Transverse colon (tissue), 4 donors: ENCODE measurements around the gene PDE6H. TPM values are rescaled to one million over a fixed set of nuclear protein-coding genes. Genes with fewer than 3 reads are reported as not detected.

Experiments
- DNase-seq: peaks from one replicate; pipeline ENCODE4 v3.0.0-alpha.2; 2019
- H3K27ac ChIP-seq, 4 donors: fragments of 200-600 bp; sonication (generic); 2 replicates each; pipeline ENCODE4 v1.5.1; 2016 to 2018; ENCODE audit warnings: inconsistent platforms in 4 of 4
- H3K27me3 ChIP-seq: fragments of 200-600 bp; sonication (generic); 2 replicates; pipeline ENCODE4 v1.5.1; 2017; ENCODE audit warnings: inconsistent platforms
- H3K36me3 ChIP-seq, 4 donors: fragments of 200-600 bp; sonication (generic); 2 replicates each; pipeline ENCODE4 v1.5.1; 2017 to 2019; ENCODE audit warnings: inconsistent platforms in 4 of 4
- H3K4me1 ChIP-seq, 4 donors: fragments of 200-600 bp; sonication (generic); 2 replicates each; pipeline ENCODE4 v1.5.1; 2017 to 2020; ENCODE audit warnings: inconsistent platforms in 4 of 4
- H3K4me3 ChIP-seq, 4 donors: fragments of 200-600 bp; sonication (generic); 1 replicate in 1 of 4; 2 replicates in 3 of 4; pipeline versions ENCODE4 v1.5.1 to v1.6.1; 2017 to 2019; ENCODE audit warnings: inconsistent platforms in 4 of 4
- H3K9me3 ChIP-seq, 2 donors: fragments of 200-600 bp; sonication (generic); 2 replicates each; pipeline ENCODE4 v1.5.1; 2017 to 2019; ENCODE audit warnings: inconsistent platforms in 2 of 2
- EP300 ChIP-seq: sonication (generic); formaldehyde crosslinking; IDR thresholded peaks from one replicate; pipeline ENCODE4 v1.6.1; 2017; ENCODE audit warnings: antibody characterized with exemption, low read depth
- POLR2A ChIP-seq: fragments of 450-650 bp; IDR thresholded peaks from one replicate; pipeline ENCODE4 v1.6.1; 2016; ENCODE audit warnings: antibody characterized with exemption, mild to moderate bottlenecking, moderate library complexity
- POLR2AphosphoS5 ChIP-seq, 3 donors: sonication (generic); formaldehyde crosslinking; IDR thresholded peaks; one replicate each; pipeline ENCODE4 v1.6.1; 2016; ENCODE audit warnings: antibody characterized with exemption in 3 of 3
- WGBS, 2 donors: methylation state at CpG; one replicate each; pipeline ENCODE4 v1.1.5; 2018; ENCODE audit warnings: low coverage in 1 of 2; 5-methylcytosine and 5-hydroxymethylcytosine counted together
- in situ Hi-C, 4 donors: fragments of 200-750 bp; cut with MboI; loops; one replicate each; pipeline versions ENCODE4 v1.15.0 to v1.15.1; 2017; ENCODE audit warnings: low sequenced_read_pairs in 3 of 4, low pct_ligation_motif_present in 1 of 4, low pct_unique_long_range_greater_than_20kb in 1 of 4
- intact Hi-C: fragments of 100-400 bp; cut with DNase I; formaldehyde crosslinking; loops from one replicate; pipeline ENCODE4 v1.15.1; 2023; ENCODE audit warnings: low total_unique reads
- total RNA-seq, 4 donors: library from RNA; depleted of rRNA; stranded (reverse); fragments of >200 nt; gene quantifications; one replicate each; pipeline ENCODE4 v1.1.0, GENCODE V29; 2016
- TF ChIP-seq, protein P1 (sequence below), 5 experiments: fragments of 200-600 bp in 3 of 5; fragments of 450-650 bp in 2 of 5; sonication (generic) in 3 of 5; IDR thresholded peaks; 1 replicate in 2 of 5; 2 replicates in 3 of 5; pipeline ENCODE4 v1.5.1; 2016 to 2017; ENCODE audit warnings: antibody characterized with exemption in 5 of 5, inconsistent platforms in 3 of 5, mild to moderate bottlenecking in 2 of 5, moderate library complexity in 1 of 5

Gene PDE6H
- total RNA-seq, 4 donors from 2014 or later: not detected

DNA sequence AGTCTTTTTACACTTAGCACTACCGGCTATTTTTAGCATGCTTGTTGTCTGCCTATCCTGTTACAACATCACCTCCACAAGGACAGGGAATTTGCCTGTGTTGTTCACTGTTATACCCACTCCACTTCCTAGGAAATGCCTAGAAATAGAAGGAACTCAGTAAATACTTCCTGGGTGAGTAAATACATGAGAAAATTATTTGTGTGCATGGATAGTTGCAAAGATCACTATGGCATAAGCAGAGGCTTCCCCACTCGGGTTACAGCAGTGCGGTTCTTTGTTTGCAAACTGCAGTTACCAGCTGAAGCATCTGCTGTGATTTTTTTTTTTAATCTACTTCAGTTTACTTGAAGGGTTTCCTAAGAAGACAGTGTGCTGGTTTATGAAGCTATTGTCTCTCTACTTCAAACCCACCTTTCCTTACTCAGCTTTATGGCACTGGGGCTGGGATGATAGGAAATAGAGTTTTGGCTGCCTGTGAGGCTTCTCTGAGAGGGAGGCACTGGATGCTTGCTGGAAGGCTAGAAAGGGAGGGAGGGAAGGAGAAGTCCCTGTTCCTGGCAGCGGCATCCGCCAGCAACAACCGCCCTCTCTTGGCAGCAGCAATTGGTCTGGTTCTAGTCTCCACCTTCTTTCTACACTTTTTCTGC lies 29.0 kb downstream of the PDE6H start:
- intact Hi-C loops: loop anchor here (5.0 kb wide), 1 partner anchor 220 kb away; the partner anchor contains the start of gene RERG
- DNase-seq: peak; percentile 24
- 32 to 39% methylated on average over 3 to 6 of the region's 6 CpGs for WGBS, 2 donors
- in situ Hi-C loops: loop anchor here in 2 of 4 donors (10.0 to 25.0 kb wide), 3 partner anchors 223 to 510 kb away; partner anchors contain the start of gene RERG (in 1 of the 2)
- no peaks in the 10 kb centered on the region for H3K36me3 ChIP-seq
- H3K9me3 ChIP-seq: no peaks in the 10 kb centered on the region
- peaks cover 8% of the 10 kb centered on the region for H3K27me3 ChIP-seq
- no peak overlapping the region for H3K4me3 ChIP-seq
- TF ChIP-seq POLR2AphosphoS5 (IDR thresholded peaks at IDR 0.05) (no peak), POLR2A (no peak), EP300 (no peak)
- TF ChIP-seq, protein P1, sequence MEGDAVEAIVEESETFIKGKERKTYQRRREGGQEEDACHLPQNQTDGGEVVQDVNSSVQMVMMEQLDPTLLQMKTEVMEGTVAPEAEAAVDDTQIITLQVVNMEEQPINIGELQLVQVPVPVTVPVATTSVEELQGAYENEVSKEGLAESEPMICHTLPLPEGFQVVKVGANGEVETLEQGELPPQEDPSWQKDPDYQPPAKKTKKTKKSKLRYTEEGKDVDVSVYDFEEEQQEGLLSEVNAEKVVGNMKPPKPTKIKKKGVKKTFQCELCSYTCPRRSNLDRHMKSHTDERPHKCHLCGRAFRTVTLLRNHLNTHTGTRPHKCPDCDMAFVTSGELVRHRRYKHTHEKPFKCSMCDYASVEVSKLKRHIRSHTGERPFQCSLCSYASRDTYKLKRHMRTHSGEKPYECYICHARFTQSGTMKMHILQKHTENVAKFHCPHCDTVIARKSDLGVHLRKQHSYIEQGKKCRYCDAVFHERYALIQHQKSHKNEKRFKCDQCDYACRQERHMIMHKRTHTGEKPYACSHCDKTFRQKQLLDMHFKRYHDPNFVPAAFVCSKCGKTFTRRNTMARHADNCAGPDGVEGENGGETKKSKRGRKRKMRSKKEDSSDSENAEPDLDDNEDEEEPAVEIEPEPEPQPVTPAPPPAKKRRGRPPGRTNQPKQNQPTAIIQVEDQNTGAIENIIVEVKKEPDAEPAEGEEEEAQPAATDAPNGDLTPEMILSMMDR (IDR thresholded peaks at IDR 0.05): no peak
- peak overlapping the region; percentile 44 to 82 (median 65) for H3K27ac ChIP-seq
- peaks cover 0 to 27% (median 4%) of the 10 kb centered on the region in 4 donors for H3K4me1 ChIP-seq

DNA sequence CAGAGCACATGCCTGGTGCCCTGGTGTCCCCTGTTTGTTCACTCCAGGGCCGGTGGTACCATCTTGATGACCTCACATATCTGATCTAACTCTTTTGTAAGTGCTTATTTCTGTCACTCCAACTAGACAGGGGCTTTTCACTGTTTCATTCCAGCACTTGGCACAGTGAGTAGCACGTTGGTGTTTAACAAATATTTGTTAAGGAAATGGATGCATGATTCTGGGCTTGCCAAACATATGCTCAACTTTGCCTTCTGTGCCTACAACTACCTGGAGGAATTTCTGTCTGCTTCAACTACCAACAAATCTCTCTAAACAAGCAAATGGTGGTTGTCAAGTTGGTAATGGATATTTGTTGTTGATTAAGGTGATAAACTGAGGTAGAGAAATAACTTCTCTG lies 31.6 kb downstream of the PDE6H start:
- in situ Hi-C loops: loop anchor here in 2 of 4 donors (10.0 to 25.0 kb wide), 3 partner anchors 220 to 508 kb away; partner anchors contain the start of gene RERG (in 1 of the 2)
- no peak for DNase-seq
- Histone ChIP-seq H3K4me3 (no peak overlapping the region), H3K4me1 (peaks cover 0 to 25% (median 4%) of the 10 kb centered on the region in 4 donors), H3K9me3 (no peaks in the 10 kb centered on the region), H3K27me3 (peaks cover 8% of the 10 kb centered on the region), H3K36me3 (no peaks in the 10 kb centered on the region), H3K27ac (no peak overlapping the region)
- intact Hi-C loops: loop anchor here (5.0 kb wide), 1 partner anchor 218 kb away; the partner anchor contains the start of gene RERG
- TF ChIP-seq, protein P1 (IDR thresholded peaks at IDR 0.05): no peak
- TF ChIP-seq POLR2A (no peak), POLR2AphosphoS5 (IDR thresholded peaks at IDR 0.05) (no peak), EP300 (no peak)
- WGBS, 2 donors: 50 to 56% methylated on average over 2 of the region's 2 CpGs

DNA sequence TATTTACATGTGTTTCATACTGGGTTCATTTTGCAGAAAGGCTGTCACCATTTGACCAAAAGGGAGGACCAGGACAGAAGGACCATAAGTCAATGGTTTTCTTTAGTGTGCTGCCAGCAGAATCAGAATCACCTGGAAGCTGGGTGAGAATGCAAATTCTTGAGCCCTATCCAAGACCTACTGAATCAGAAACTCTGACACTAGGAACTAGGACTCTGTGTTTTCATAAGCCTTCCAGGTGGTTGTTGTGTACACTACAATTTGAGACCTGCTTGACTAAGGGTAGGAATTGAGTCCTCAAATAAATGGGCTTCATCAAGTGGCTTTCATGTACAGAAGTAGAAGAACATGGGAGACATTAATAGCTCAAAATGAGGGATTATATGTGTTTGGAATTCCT lies 32.2 kb downstream of the PDE6H start:
- H3K4me3 ChIP-seq: no peak overlapping the region
- H3K36me3 ChIP-seq: no peaks in the 10 kb centered on the region
- TF ChIP-seq, protein P1 (IDR thresholded peaks at IDR 0.05): no peak
- no peak for TF ChIP-seq POLR2A
- no peak for TF ChIP-seq EP300
- no peak for TF ChIP-seq POLR2AphosphoS5 (IDR thresholded peaks at IDR 0.05)
- H3K9me3 ChIP-seq: no peaks in the 10 kb centered on the region
- intact Hi-C loops: no loop called here
- H3K27me3 ChIP-seq: peaks cover 8% of the 10 kb centered on the region
- H3K27ac ChIP-seq: no peak overlapping the region
- H3K4me1 ChIP-seq: peaks cover 0 to 24% (median 2%) of the 10 kb centered on the region in 4 donors
- in situ Hi-C loops: loop anchor here in 2 of 4 donors (10.0 to 25.0 kb wide), 3 partner anchors 220 to 507 kb away; partner anchors contain the start of gene RERG (in 1 of the 2)
- no peak for DNase-seq

DNA sequence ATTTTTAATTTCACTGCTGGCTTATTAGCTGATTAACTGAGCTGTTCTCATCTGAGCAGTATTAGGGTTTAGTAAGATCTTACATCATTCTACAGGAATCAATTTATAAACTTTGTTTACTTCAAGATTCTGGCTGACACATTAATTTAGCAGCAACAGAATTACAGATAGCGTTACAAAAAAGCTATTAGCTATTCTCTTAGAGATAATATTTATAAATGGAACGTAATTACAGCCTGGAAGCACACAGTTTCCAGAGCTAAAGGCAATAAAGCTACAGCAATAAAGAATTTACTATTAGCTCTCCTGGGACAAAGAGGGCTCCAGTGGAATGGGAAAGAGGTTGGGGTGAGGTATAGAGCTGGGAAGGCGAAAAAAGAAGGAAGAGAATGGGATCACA lies 34.7 kb downstream of the PDE6H start:
- 21 to 26% methylated on average over 3 of the region's 3 CpGs for WGBS, 2 donors
- H3K4me3 ChIP-seq: no peak overlapping the region
- peaks cover 0 to 8% (median 0%) of the 10 kb centered on the region in 4 donors for H3K4me1 ChIP-seq
- intact Hi-C loops: no loop called here
- peak overlapping the region in 3 of 4 donors; percentile 6 to 28 (median 23) for H3K27ac ChIP-seq
- TF ChIP-seq EP300 (no peak), POLR2AphosphoS5 (IDR thresholded peaks at IDR 0.05) (no peak), POLR2A (no peak)
- TF ChIP-seq, protein P1 (IDR thresholded peaks at IDR 0.05): no peak
- no peaks in the 10 kb centered on the region for H3K36me3 ChIP-seq
- H3K27me3 ChIP-seq: peaks cover 5% of the 10 kb centered on the region
- H3K9me3 ChIP-seq: no peaks in the 10 kb centered on the region
- in situ Hi-C loops: loop anchor here in 2 of 4 donors (10.0 to 25.0 kb wide), 3 partner anchors 217 to 505 kb away; partner anchors contain the start of gene RERG (in 1 of the 2)
- no peak for DNase-seq
